DND-41 (cell line): Measurements from ENCODE around the gene TTLL11.

ENCODE experiments used
- ATAC-seq: fragments of 200-7000 bp; cut with Tn5 transposase; 3 replicates; pipeline ENCODE4 v1.9.1; 2021; ENCODE audit warnings: low read depth; ENCODE audit not compliant: insufficient read depth
- DNase-seq: peaks from one replicate; pipeline ENCODE4 v3.0.0-alpha.2; 2020
- H2AFZ ChIP-seq: 2 replicates; pipeline ENCODE4 v1.6.0; 2012; ENCODE audit warnings: low read depth, low read length
- H3K27ac ChIP-seq: 2 replicates; pipeline ENCODE4 v1.5.1; 2012; ENCODE audit warnings: low read length, inconsistent platforms
- H3K27me3 ChIP-seq: fragments of 200-600 bp; sonication (generic); 2 replicates; pipeline ENCODE4 v1.6.0; 2012; ENCODE audit warnings: low read length, mild to moderate bottlenecking, inconsistent platforms; ENCODE audit not compliant: insufficient read depth, poor library complexity
- H3K36me3 ChIP-seq: 2 replicates; pipeline ENCODE4 v1.5.1; 2012; ENCODE audit warnings: low read length, inconsistent platforms; ENCODE audit not compliant: insufficient read depth
- H3K4me1 ChIP-seq: 2 replicates; pipeline ENCODE4 v1.5.1; 2012; ENCODE audit warnings: mild to moderate bottlenecking, low read length; ENCODE audit not compliant: insufficient read depth
- H3K4me2 ChIP-seq: 2 replicates; pipeline ENCODE4 v1.6.0; 2012; ENCODE audit warnings: mild to moderate bottlenecking, moderate library complexity, low read length, inconsistent platforms; ENCODE audit not compliant: insufficient read depth
- H3K4me3 ChIP-seq, 2 experiments: fragments of 200-600 bp in 1 of 2; shearing (Covaris generic) in 1 of 2; 2 replicates each; pipeline ENCODE4 v1.5.1; 2012 to 2016; ENCODE audit warnings: inconsistent platforms in 2 of 2, low read length in 2 of 2, mild to moderate bottlenecking in 2 of 2, low read depth in 1 of 2, moderate library complexity in 1 of 2
- H3K79me2 ChIP-seq: 2 replicates; pipeline ENCODE4 v1.6.0; 2012; ENCODE audit warnings: low read length, inconsistent platforms; ENCODE audit not compliant: insufficient read depth
- H3K9ac ChIP-seq: 2 replicates; pipeline ENCODE4 v1.6.0; 2012; ENCODE audit warnings: low read depth, mild to moderate bottlenecking, inconsistent platforms, low read length, moderate library complexity
- H3K9me3 ChIP-seq: 2 replicates; pipeline ENCODE4 v1.5.1; 2012; ENCODE audit warnings: low read length, moderate library complexity, mild to moderate bottlenecking, inconsistent platforms; ENCODE audit not compliant: insufficient read depth, severe bottlenecking
- H4K20me1 ChIP-seq: 2 replicates; pipeline ENCODE4 v1.6.0; 2012; ENCODE audit warnings: low read length; ENCODE audit not compliant: insufficient read depth
- EZH2 ChIP-seq: IDR thresholded peaks from 3 replicates; pipeline ENCODE4 v1.6.1; 2012; ENCODE audit warnings: borderline replicate concordance, low read depth, mild to moderate bottlenecking, moderate library complexity, low read length, inconsistent platforms; ENCODE audit not compliant: severe bottlenecking
- TF ChIP-seq, protein P1 (sequence below): IDR thresholded peaks from 2 replicates; pipeline ENCODE4 v1.5.1; 2012; ENCODE audit warnings: borderline replicate concordance, low read length, moderate library complexity, mild to moderate bottlenecking; ENCODE audit not compliant: poor library complexity, severe bottlenecking; ENCODE audit errors: extremely low read depth

TTLL11 gene

DNA sequence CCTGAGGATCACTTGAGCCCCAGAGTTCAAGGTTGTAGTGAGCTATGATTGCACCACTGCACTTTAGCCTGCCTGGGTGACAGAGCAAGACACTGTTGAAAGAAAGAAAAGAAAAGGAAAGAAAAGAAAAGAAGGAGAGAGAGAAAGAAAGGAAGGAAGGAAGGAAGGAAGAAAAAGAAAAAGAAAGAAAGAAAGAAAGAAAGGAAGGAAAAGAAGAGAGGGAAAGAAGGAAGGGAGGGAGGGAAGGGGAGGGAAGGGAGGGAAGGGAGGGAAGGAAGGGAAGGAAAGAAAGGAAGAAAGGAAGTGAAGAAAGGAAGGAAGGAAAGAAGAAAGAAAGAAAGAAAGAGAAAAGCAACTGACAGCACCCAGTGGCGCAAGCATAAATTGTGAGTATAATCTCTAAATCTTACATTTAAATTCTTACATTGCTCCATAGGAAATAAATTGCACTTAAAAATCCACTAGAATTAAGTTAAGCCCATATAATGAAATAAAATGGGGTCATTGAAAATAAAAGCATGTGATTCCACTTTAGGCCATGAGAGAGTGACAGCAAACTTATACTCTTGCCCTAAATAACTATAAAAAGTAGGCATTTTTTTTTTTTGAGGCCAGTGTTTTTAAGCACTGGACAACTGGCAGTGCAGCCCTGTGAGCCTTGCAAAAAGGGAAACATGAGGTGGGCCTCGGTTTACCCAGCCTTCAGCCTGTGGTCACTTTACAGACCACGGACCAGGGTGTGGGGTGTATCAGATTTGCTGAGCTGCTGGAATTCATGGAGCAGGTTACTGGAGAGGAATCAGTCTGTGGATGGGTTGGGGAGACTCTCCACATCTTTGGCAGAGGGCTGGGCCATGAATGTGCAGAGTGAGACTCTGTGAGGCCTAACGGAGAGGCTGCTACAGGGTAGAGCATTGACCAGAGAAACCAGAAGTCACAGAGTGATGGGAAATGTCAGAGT is 175.5 kb downstream of the TTLL11 start:
- H2AFZ ChIP-seq: no peak overlapping the region
- no peak overlapping the region for H3K4me3 ChIP-seq
- H3K36me3 ChIP-seq: no peaks in the 10 kb centered on the region
- ATAC-seq (no peak), DNase-seq (no peak)
- H3K4me2 ChIP-seq: no peak overlapping the region
- H3K27me3 ChIP-seq: no peaks in the 10 kb centered on the region
- H3K79me2 ChIP-seq: no peaks in the 10 kb centered on the region
- H4K20me1 ChIP-seq: no peaks in the 10 kb centered on the region
- TF ChIP-seq, protein P1, sequence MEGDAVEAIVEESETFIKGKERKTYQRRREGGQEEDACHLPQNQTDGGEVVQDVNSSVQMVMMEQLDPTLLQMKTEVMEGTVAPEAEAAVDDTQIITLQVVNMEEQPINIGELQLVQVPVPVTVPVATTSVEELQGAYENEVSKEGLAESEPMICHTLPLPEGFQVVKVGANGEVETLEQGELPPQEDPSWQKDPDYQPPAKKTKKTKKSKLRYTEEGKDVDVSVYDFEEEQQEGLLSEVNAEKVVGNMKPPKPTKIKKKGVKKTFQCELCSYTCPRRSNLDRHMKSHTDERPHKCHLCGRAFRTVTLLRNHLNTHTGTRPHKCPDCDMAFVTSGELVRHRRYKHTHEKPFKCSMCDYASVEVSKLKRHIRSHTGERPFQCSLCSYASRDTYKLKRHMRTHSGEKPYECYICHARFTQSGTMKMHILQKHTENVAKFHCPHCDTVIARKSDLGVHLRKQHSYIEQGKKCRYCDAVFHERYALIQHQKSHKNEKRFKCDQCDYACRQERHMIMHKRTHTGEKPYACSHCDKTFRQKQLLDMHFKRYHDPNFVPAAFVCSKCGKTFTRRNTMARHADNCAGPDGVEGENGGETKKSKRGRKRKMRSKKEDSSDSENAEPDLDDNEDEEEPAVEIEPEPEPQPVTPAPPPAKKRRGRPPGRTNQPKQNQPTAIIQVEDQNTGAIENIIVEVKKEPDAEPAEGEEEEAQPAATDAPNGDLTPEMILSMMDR: no peak
- TF ChIP-seq EZH2: no peak
- no peak overlapping the region for H3K9ac ChIP-seq
- H3K4me1 ChIP-seq: no peaks in the 10 kb centered on the region
- no peaks in the 10 kb centered on the region for H3K9me3 ChIP-seq
- H3K27ac ChIP-seq: no peak overlapping the region

DNA sequence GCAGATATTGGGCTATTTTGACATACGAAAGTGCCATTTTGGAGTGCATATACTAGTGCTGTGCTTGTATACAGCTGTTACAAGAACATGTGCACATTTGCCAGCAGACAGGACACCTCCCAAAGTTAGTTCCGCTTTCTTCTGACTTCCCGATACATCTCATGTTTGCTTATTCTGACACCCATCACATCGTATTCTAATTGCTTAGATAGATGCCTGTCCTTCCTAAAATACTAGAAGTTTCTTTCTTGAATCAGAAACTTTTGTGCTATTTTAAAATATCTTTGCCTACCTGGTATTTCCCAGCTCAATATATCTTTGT is 177.8 kb downstream of the TTLL11 start:
- no peak overlapping the region for H3K4me3 ChIP-seq
- no peak for ATAC-seq
- no peaks in the 10 kb centered on the region for H3K36me3 ChIP-seq
- H3K9ac ChIP-seq: no peak overlapping the region
- no peaks in the 10 kb centered on the region for H3K79me2 ChIP-seq
- H3K4me1 ChIP-seq: no peaks in the 10 kb centered on the region
- H3K4me2 ChIP-seq: no peak overlapping the region
- no peak overlapping the region for H2AFZ ChIP-seq
- H4K20me1 ChIP-seq: no peaks in the 10 kb centered on the region
- H3K27me3 ChIP-seq: no peaks in the 10 kb centered on the region
- DNase-seq: no peak
- no peak overlapping the region for H3K27ac ChIP-seq
- no peak for TF ChIP-seq EZH2
- TF ChIP-seq, protein P1: no peak
- no peaks in the 10 kb centered on the region for H3K9me3 ChIP-seq

DNA sequence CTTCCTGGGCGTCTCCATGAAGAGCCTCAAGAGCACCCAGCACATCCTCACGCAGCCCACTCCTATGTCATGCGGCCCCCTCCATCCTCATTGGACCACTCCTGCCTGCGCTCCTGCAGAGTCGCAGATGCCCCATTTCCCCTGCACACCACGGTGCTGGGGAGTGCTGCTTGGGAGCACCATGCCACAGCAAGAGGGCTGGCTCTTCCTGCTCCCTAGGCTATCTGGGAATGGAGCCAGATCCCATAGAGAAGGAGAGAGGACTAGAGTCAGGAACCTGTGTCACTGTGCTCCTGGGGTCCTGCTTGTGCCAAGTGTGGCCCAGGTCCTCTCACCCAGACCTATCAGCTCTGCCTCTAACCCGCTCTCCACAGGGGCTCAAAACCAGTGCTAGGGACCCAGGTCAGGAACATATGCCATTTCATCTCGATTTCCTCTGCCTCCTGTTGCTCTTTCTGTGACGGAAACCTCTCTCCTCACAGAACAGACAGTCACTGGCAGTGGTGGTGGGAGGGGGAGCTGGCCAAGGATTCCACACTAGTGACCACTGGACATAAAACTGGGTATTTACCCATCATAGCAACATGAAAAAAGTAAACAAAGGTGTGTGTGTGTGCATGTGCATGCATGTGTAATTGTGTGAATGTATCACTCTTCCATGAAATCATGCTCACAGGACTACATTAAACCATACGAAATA is 178.4 kb downstream of the TTLL11 start:
- Histone ChIP-seq H3K79me2 (no peaks in the 10 kb centered on the region), H3K4me1 (no peaks in the 10 kb centered on the region), H2AFZ (no peak overlapping the region), H3K9ac (no peak overlapping the region), H3K36me3 (no peaks in the 10 kb centered on the region), H4K20me1 (no peaks in the 10 kb centered on the region), H3K4me3 (no peak overlapping the region), H3K9me3 (no peaks in the 10 kb centered on the region), H3K4me2 (no peak overlapping the region), H3K27me3 (no peaks in the 10 kb centered on the region), H3K27ac (no peak overlapping the region)
- TF ChIP-seq EZH2: no peak
- TF ChIP-seq, protein P1: no peak
- ATAC-seq (no peak), DNase-seq (no peak)
